Measurements from ENCODE around the gene PSTK. TPM values are rescaled to one million over a fixed set of nuclear protein-coding genes. Genes with fewer than 3 reads are reported as not detected.

Gene PSTK
- total and polyA plus RNA-seq, 9 of the 15 experiments (the other 6 are each of a cell fraction or from before 2014, with no cell fraction given) = 13.2 to 49.7 (median 18.9) TPM

- TF ChIP-seq FOXM1 (IDR thresholded peaks at IDR 0.05; ENCODE audit: low read depth) (no peak), FOXM1 (CRISPR knock-in tag; IDR thresholded peaks at IDR 0.05; ENCODE audit: low read depth) (no peak), ELF2 (CRISPR knock-in tag; IDR thresholded peaks at IDR 0.05) (no peak), TCF7 (IDR thresholded peaks at IDR 0.05; ENCODE audit: borderline replicate concordance) (no peak), ZNF282 (CRISPR knock-in tag; IDR thresholded peaks at IDR 0.05) (no peak), POLR2A (conservative IDR thresholded peaks at IDR 0.05) (peak; percentile 84), C11orf30 (IDR thresholded peaks at IDR 0.05; ENCODE audit: low read depth) (0 out of 2 replicates have a peak, but pooled peaks have one; percentile 19), ZNF740 (CRISPR knock-in tag; IDR thresholded peaks at IDR 0.05) (peak; percentile 76), ZNF740 (tag; IDR thresholded peaks at IDR 0.05) (peak in 1 of 2 experiments; percentile 50; a peak in 1 of 4 replicates), ZNF232 (CRISPR knock-in tag; IDR thresholded peaks at IDR 0.05) (no peak), DLX4 (CRISPR knock-in tag; IDR thresholded peaks at IDR 0.05) (no peak), FOXJ3 (CRISPR knock-in tag; IDR thresholded peaks at IDR 0.05) (no peak), TCF15 (CRISPR knock-in tag; IDR thresholded peaks at IDR 0.05) (no peak), SAFB2 (IDR thresholded peaks at IDR 0.05; ENCODE audit: borderline replicate concordance, low read depth, low read length, severe bottlenecking) (no peak), ZNF280B (CRISPR knock-in tag; IDR thresholded peaks at IDR 0.05) (no peak), BRF2 (IDR thresholded peaks at IDR 0.05; ENCODE audit: borderline replicate concordance, insufficient read depth, insufficient read length) (no peak), POLR2B (IDR thresholded peaks at IDR 0.05; ENCODE audit: low read depth, partially characterized antibody) (peak; percentile 74), COPS2 (conservative IDR thresholded peaks at IDR 0.05) (no peak), TAF15 (IDR thresholded peaks at IDR 0.05; ENCODE audit: low read depth, low read length) (no peak), ZNF707 (CRISPR knock-in tag; conservative IDR thresholded peaks at IDR 0.05) (no peak), FOXK2 (conservative IDR thresholded peaks at IDR 0.05 in 1 of 2, IDR thresholded peaks at IDR 0.05 in 1 of 2; ENCODE audit: low read depth in 2 of 2) (peak; percentile 78 to 85; a peak in 3 of 4 replicates), HCFC1 (IDR thresholded peaks at IDR 0.05; ENCODE audit: low read depth, low read length) (peak; percentile 77), ATF1 (CRISPR knock-in tag; IDR thresholded peaks at IDR 0.05) (no peak), ATF1 (tag; IDR thresholded peaks at IDR 0.05) (peak; percentile 81)
Measured at GRCh38 chr10:123008355-123009104, 28.3 kb downstream of the PSTK start, which contains the start of the genes ACADSB and IKZF5 (continued).

Data from K562 (cell line).